Inferior parietal cortex (tissue), 1 donor: ENCODE data around the gene CRYBG2.
"Not testable (repeated sequence)": the region's sequence is repeated elsewhere in the genome, so short reads cannot be mapped to it uniquely, and the experiment has no call there.

ENCODE experiments used
- DNase-seq: peaks from one replicate; pipeline ENCODE4 v3.0.0-alpha.2; 2016; ENCODE audit errors: extremely low spot score

CRYBG2 gene

DNA sequence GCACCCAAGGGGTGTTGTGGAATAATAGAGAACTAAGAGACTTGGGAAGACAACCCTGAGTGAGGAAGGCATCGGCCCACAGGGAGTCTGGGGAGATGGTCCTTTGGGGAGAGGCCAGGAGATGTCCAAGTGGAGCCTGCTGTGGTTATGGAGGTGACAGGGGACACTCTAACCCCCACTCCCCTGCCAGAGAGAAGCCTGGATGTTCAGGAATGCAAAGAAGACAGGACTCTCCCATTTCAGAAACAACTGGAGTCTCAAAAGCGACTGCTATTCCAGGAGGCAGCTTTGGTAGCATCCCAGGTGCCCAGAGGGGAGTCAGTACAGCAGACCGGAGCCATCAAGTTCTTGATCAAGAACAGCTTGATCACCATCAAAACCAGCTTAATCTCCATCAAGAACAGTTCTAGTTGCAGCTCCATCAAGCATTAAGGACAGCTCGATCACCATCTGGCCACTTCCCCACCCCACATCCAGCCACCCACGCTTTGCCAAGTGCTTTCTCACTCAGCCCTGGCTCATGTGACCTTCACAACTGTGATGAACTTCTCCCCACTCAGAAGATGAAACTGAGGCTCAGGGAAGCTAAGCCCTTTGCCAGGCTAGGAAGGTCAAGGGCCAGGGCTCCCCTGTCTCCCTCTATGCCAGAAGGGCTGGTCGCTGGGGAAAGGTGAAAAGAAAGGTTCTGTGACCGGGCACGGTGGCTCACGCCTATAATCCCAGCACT, 35.4 kb downstream of the CRYBG2 start:
- no peak for DNase-seq

DNA sequence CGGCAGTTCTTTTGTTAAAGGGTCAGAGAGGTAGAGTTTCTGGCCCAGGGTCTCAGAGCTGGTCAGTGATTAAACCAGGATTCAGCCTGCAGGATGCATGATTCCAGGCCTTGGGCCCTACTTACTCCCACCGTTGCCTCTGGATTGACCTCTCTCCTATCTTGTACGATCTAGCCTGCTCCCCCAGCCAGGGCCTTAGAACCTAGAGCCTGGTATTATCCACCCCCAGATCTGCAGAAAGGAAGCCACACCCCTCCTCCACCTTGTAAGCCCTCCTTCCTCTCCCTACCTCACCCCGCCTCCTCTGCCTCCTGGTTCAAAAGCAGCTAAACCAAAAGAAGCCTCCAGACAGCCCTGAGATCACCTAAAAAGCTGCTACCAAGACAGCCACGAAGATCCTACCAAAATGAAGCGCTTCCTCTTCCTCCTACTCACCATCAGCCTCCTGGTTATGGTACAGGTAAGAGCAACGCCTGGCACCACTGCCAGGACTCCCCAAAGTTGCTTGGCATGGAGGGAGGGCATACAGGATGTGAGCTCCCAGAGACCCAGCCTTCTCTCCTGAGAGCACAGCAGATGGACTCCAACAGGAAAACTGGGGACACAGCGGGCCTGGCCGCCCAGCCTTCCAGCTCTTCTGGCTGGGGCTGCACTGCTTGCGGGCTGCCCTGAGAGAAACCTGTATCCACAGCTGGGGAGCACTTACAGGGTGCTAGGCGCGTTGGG, 36.2 kb downstream of the CRYBG2 start, which contains the start of gene CD52:
Gene CD52, plus strand, starts transcription at position 347 of the 726 bp plus-strand sequence. Its CDS starts 60 bp downstream, at position 407.
- DNase-seq = no peak

DNA sequence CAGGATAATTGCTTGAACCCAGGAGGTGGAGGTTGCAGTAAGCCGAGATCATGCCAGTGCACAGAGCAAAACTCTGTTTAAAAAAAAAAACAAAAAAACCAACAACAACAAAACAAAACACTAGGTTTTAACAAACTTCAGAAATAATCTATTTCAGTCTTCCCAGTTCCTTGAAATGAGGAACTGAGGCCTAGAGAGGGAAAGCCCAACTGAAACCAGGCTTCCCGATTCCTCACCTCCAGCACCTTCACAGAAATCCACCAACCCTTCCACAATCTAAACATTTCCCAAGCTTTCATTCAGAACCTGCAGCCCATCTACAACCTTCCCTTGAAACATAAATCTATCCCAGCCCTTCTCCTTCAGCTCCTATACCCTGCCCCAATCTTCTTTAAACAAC, 36.8 kb downstream of the CRYBG2 start:
- no peak for DNase-seq

DNA sequence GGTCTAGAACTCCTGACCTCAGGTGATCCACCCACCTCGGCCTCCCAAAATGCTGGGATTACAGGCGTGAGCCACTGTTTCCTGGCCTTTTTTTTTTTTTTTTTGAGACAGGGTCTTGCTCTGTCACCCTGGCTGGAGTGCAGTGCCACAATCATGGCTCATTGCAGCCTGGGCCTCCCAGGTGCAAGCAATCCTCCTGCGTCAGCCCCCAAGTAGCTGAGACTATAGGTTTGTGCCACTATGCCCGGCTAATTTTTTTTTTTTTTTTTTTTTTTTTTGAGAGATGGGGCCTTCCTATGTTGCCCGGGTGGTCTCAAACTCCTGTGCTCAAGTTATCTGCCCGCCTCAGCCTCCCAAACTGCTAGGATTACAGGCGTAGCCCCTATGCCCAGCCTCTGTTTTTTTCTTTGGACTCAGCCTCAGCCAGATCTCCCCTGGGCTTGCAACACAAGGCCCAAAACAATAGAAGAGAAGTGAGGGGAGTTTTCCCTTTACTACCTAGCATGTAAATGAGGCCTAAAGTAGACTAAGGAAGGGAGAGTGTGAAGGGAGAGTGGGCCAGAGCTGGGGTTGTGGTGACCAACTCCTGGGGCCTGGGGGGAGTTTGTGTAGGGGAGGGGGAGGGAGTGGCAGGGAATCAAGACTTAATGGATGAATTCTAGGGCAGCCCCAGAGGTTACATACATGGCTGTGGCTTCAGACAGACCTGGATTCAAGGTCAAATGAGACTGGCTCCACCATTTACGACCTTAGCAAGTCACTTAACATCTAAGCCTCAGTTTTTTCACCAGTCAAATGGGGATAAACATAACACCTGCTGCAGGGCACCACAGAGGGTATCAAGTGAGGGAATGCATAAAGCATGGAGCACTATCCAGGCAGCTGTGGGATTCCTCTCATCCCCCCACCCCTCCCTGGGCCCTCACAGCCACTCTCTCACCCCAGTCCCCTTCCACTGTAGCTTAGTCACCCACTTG, 37.8 kb downstream of the CRYBG2 start:
- DNase-seq = no peak

DNA sequence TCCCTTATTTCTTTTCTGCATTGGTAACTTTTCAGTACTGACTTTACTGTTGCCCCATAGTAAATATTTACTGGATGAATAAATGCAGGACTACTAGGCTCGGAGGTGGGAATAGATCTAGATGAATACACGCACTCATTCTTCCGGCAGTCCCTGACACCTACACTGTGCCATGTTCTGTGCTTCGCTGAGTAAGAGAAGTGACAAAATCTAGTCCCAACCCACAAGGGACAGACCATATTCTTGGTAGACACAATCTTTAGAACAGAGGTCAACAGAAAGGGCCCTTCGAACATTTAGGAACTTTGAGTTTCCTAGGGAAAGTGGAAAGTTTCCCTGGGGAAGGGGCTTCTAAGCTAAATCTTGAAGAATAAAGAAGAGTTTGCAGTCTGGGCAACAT, 39.4 kb downstream of the CRYBG2 start:
- DNase-seq = no peak

DNA sequence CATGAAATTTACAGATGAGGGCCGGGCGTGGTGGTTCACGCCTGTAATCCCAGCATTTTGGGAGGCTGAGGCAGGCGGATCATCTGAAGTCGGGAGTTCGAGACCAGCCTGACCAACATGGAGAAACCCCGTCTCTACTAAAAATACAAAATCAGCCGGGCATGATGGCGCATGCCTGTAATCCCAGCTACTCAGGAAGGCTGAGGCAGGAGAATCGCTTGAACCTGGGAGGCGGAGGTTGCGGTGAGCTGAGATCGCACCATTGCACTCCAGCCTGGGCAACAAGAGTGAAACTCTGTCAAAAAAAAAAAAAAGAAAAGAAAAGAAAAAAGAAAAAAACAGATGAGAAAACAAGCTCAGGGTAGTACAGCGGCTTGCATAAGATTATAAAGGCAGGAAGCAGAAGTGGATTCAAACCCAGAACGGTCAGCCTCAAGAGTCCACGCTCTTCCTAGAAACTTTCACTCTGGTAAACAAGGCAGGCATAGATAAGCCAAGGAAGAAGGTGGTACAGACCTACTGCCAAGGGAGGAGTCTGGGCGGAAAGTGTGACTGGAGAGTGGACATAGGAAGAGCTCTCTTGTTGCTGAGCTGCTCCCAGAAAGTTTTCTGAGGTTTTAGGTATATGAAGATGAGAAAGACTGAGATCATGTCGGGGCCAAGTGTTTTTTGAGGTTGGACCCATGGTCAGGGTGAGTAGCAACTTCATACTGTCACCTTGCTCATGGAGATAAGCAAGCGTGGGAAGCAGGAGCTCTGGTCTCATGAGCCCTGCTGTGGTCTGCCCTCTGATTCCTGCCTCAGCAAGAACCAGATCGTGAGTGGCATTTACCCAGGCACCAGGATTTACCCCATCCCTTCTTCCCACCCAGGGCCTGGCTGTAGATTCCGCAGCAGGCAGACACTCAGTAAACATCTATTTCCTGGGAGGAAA, 45.7 kb downstream of the CRYBG2 start:
- not testable (repeated sequence) for DNase-seq

DNA sequence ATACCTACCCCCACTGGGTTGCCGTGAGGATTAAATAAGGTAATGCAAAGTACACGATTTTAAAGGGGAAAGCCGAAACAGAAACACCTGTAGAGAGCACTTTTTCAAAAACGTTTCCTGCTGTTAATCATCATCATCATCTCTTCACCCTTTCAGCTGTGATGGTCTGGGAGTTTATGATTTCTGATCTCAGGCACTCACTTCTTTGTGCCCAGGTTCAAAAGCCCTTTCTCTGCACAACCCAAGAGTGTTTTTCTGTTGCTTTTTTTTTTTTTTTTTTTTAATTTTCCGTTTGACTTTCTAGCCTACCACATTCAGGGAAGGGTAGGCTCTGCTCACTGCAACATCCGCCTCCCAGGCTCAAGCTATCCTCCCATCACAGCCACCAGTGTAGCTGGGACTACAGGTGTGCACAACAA, 46.6 kb downstream of the CRYBG2 start:
- no peak for DNase-seq

DNA sequence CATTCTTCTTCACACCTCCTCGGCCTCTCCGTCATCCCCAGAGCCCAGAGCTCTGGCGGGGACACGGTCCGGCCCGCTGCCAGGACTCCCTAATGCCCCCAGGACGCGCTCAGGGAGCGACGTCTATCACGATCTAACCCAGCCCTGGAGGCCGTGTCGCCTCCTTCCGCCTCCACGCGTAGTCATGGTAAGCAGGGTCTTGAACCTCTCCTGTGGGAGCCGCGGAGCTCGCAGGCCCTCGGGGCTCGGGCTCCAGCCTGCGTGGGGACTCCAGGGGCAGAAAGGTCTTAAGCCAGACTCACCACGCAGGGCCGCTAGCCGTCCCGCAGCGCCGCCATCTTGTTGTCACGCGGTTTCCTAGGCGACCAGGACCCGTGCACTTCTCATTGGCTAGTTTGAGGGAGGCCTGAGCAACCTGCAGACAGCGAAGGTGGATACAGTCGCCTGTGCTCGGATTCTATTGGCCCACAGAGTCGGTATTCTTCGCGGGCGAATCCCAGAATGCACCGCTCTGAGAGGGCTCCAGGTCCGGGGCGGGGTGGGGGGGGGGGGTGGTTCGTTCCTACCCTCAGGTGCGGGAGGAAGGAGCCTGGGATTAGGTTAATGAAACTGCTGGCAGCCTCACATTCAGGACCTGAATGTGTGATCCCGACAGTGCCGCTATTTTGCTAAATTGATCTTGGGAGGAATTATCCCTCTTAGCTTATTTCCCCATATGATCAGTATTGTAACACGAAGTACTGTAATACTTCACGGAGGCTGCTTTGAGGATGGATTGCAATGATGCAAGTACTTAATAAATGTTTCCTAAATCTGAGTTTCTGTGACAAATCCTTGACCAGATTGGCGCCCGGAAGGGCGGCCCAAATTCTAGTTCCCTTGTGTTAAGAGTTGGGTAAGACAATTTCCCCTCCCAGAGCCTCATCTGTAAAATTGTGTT, 47.4 kb downstream of the CRYBG2 start, which contains the start of gene UBXN11:
Gene UBXN11, minus strand, starts transcription at position 347 of the 940 bp plus-strand sequence. CDS start 3,753 bp downstream, outside the sequence.
- DNase-seq = peak; percentile 91

DNA sequence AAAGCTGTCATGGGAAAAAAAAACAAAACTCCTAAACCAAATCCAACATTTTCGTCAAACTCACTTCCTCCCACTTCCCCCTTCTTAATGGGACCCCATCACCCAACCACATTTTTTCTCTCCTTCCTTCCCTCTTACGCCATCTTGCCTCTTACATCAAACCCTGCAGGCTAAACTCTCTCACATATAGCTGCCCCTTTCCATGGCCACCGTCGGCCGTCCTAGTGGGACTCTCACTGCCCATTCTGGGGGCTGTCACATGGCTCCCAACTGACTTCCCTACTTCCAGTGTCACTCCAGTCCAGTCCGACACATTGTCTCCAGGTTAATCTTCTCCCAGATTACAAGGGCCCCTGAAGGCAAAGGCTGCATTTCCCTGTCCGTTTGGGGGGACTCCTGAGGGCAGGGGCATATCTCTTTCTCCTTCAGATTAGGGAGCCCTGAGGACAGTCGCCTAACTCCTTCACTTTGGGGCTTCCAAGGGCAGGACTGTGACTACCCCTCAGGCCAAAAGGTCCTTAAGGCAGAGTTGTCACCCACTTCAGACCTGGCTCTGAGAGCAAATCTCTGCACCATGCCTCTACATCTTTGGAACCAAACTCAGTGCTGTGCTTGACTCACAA, 48.2 kb downstream of the CRYBG2 start:
- no peak for DNase-seq

DNA sequence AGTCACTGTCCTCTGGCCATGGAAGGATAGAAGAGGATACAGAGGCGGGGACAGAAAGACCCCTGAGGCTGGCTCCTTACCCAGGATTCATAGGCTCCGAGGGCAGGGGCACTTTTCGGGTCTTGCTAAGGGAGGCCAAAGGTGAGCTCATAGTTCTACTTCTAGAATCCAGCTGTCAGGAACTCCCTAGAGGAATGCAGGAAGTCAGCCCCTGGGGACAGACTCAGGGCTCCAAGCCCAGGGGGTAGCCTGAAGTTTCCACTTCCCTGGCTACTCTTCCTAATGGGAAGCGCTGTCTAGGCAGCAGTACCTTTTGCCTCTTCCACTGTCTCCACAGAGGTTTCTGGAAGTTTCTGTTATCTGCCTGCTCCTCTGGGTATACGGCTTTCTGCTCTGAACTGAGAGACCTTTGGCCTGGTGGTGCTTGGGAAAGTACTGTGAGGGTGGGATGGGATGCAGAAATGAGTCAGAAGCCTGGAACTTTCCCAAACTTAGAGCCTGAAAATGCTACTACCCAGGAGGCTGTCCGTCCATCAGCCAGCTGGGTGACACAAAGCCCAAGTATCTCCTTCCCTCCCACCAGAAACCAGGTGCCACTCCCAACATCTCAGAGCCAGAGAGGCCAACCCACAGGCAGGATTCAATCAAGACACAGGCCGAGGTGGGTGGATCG, 51.1 kb downstream of the CRYBG2 start:
- DNase-seq = no peak

DNA sequence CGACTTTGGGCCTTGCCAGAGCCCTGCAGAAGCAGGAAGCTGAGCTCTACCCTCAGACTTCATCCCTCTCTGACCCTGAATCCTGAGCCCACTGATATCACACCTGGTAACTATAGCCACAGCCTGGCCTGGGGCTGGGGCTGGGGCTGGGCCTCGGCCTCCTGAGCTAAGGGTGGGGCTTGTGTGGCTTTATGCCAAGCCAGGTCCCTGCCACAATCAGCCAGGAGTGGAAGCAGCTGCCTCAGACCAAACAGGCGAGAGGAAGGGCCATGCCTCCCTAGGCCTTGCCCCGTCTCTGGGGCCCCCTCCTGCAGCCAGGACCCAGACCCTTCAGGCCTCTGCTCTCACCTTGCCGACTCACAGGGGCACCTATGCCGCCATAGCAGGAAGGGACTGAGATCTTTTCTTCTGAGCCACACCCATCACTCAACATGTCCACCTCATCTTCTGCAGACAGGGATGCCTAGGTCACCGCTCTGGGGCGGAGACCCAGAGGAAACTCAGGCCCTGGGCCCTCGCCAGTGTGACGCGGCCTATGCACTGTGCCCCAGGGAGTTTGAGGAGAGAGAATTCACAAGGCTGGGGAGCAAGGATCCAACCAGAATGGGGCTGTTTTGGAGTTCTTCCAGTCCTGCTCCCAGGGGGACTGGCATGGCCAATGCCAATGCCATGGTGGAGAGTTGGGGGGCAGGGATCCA, 53.2 kb downstream of the CRYBG2 start:
- no peak for DNase-seq

DNA sequence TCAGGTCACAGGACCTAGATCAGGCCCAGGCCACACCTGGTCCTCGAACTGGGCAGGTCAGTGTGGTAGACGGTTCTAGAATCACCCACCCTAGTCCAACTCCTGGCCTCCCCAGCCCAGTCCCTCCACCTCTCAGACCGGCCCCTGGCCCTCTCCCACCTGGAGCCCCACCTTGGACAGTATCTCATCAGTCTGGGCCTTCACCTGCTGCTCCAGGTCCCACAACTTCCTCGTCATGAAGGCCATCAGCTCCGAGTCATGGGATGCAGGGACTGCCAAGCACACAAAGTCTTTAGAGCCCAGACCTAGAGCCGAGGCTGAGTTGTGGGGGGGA, 56.2 kb downstream of the CRYBG2 start:
- DNase-seq = no peak

DNA sequence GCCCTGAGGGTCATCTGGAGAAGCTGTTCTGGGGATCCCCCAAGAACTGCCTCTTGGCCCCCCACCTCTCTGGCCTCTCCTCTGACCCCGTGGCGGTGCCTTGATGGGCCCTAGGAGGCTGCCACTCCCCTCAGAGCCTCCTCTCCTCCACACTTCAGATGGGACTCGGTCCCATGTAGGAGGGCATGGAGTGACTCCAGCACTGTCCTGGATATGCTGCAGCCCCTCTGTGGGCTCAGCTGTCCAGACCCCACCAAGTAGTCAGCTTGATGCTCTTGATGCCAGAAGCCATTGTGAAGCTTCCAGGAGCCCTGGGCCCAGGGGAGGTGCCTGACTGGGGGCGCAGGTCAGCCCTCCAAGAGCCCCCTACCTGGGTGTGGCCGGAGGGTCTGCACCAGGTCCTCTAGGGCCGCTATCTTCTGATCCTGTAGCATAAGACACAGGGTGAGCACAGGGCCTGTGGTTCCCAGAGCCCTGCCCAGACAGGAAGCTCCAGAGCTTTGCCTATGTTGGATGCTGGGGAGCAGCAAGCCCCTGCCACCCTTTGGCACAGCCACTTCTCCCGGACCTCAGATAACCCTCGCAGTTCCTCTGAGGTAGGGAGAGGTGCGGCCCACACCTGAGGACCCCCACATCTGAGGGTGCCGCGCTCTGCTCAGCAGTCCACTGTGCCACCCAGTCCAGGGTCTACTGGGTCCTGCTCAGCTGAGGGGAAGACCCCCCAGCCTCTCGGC, 56.7 kb downstream of the CRYBG2 start:
- DNase-seq = no peak

DNA sequence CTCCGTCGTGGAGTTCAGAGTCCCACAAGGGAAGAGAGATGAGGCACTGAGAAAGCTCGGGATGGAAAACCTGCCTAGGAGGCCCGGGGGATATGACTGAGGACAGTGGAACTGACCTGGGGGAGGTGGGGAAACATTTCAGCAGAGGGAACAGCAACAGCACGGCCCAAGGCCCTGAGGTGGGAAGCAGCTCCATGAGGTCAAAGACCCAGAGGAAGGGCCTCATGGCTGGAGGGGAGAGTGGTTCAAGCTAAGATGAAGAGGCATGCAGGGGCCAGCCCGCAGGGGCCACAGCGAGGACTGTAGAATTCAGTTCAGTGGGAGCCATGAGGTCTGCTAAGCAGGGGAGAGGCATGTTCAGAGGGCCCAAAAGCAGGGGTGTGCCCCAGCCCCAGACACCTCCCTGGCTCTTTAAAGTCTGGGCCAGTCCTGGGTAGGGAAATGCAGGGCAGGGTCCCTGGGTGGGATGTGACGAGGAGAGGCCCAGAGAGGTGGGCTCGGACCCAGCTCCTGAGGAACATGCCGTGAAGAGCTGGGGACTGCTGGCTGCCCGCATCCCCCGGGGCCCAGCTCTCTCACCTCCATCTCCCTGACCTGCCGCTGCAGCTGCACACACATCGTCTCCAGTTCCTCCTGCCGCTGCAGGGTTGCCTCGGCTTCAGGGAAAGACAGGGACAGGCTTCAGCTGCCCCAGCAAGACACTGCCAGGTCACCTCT, 57.4 kb downstream of the CRYBG2 start:
- no peak for DNase-seq

DNA sequence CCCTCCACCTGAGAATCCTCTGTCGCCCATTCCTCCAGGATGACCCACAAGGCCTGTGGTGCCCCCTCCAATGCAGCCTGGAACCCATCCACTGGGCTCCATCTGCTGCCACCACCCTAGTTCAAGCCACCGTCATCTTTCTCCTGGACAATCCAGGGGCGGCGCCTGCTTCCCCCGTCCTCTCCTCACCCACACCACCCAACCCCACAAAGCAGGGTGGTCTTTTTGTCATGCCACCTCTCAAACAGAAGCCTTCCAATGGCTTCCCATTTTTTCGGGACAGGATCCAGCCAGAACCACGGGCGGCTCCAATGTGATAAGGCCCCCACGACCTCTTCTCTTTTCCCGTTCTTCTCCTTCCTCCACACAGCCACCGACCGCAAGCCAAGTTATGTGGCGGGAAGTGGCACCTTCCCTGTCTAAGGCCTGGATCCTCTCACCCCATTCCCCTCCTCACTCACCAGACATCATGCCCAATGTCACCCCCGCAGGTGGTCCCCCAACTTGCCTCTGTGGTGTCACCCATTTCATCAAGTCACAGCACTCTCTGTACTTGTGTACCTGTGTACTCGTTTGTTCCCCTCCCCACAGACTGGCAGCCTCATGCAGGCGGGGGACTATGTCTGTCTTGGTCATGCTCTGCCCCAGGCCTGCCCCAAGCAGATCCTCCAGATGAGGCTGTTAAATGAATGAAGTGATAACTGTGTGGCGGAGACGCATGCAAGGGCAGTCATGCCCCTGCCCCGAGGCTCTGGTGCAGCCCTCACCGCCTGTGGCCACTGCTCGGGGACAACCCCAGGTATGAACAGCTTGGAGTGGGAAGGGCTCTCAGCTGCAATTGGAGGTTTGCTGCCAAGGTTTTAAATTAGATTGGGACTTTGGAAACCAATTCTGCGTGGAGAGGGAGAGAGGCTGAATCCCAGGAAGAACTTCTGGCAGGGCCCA, 58.5 kb downstream of the CRYBG2 start:
- no peak for DNase-seq
